ENCODE data around the gene PUS7.

GRCh38 chr7:105530126-105530525 is 8.1 kb upstream of the PUS7 start:
- no peak for TF ChIP-seq EZH2phosphoT487 (IDR thresholded peaks at IDR 0.05; ENCODE audit: insufficient read depth, low read depth)
- no peak for TF ChIP-seq EZH2 (IDR thresholded peaks at IDR 0.05; ENCODE audit: insufficient read depth, poor library complexity, severe bottlenecking)
